Spleen (tissue), 11 donors: ENCODE results near the gene SRRM1. TPM values are rescaled to one million over a fixed set of nuclear protein-coding genes. Genes with fewer than 3 reads are reported as not detected.

Source experiments
- DNase-seq: peaks from one replicate; pipeline ENCODE4 v3.0.0-alpha.2; 2020
- H3K27ac ChIP-seq, 8 donors: fragments of 200-600 bp; sonication (generic) in 7 of 8; 1 replicate in 4 of 8; 2 replicates in 4 of 8; pipeline versions ENCODE4 v1.5.0 to v1.8.0; 2016 to 2021; ENCODE audit warnings: inconsistent platforms in 4 of 8, mild to moderate bottlenecking in 4 of 8, moderate library complexity in 1 of 8
- H3K27me3 ChIP-seq, 7 donors: fragments of 200-600 bp; sonication (generic) in 6 of 7; replicated peaks in 1 of 7; 1 replicate in 4 of 7; 2 replicates in 3 of 7; pipeline versions ENCODE4 v1.5.0 to v1.8.0; 2016 to 2021; ENCODE audit warnings: inconsistent platforms in 3 of 7, mild to moderate bottlenecking in 1 of 7
- H3K36me3 ChIP-seq, 6 donors: fragments of 200-600 bp; sonication (generic) in 5 of 6; 1 replicate in 4 of 6; 2 replicates in 2 of 6; pipeline versions ENCODE4 v1.5.0 to v1.8.0; 2016 to 2021; ENCODE audit warnings: inconsistent platforms in 2 of 6
- H3K4me1 ChIP-seq, 6 donors: fragments of 200-600 bp; sonication (generic) in 5 of 6; 1 replicate in 3 of 6; 2 replicates in 3 of 6; pipeline versions ENCODE4 v1.5.0 to v1.8.0; 2016 to 2021; ENCODE audit warnings: inconsistent platforms in 3 of 6
- H3K4me3 ChIP-seq, 8 donors: fragments of 200-600 bp; sonication (generic) in 7 of 8; 1 replicate in 4 of 8; 2 replicates in 4 of 8; pipeline versions ENCODE4 v1.5.0 to v1.8.0; 2016 to 2021; ENCODE audit warnings: inconsistent platforms in 4 of 8, mild to moderate bottlenecking in 4 of 8, moderate library complexity in 2 of 8
- H3K9me3 ChIP-seq, 8 donors: fragments of 200-600 bp; sonication (generic) in 7 of 8; 1 replicate in 4 of 8; 2 replicates in 4 of 8; pipeline versions ENCODE4 v1.5.0 to v1.8.0; 2016 to 2021; ENCODE audit warnings: inconsistent platforms in 4 of 8
- POLR2A ChIP-seq, 3 donors: fragments of 450-650 bp; IDR thresholded peaks; one replicate each; pipeline ENCODE4 v1.5.1; 2017; ENCODE audit warnings: antibody characterized with exemption in 3 of 3, mild to moderate bottlenecking in 1 of 3
- POLR2AphosphoS5 ChIP-seq, 3 donors: sonication (generic); formaldehyde crosslinking; IDR thresholded peaks; one replicate each; pipeline ENCODE4 v1.5.1; 2017; ENCODE audit warnings: antibody characterized with exemption in 3 of 3
- WGBS, 5 donors: extraction: QIAGEN DNeasy Blood & Tissue Kit in 3 of 5; methylation state at CpG; one replicate each; pipeline versions ENCODE4 v1.1.5 to v1.1.7; 2013 to 2018; 5-methylcytosine and 5-hydroxymethylcytosine counted together
- intact Hi-C: fragments of 100-400 bp; cut with DNase I; formaldehyde crosslinking; loops from one replicate; pipeline ENCODE4 v1.15.0; 2023; ENCODE audit warnings: low total_unique reads
- polyA plus RNA-seq, 3 donors: library from polyadenylated mRNA; stranded (reverse); fragments of 200-250 nt; gene quantifications; one replicate each; pipeline ENCODE4 v1.2.1, GENCODE V29; 2013
- total RNA-seq, 7 donors: library from RNA; depleted of rRNA in 3 of 7; stranded (reverse); fragments of >200 nt in 3 of 7; fragmentation: NEBNext Ultra II Directional in 4 of 7; extraction: Animal tissue kit (Norgen Biotek cat#: 25700) in 4 of 7; gene quantifications; one replicate each; pipeline versions ENCODE4 v1.1.0 to v1.2.1, GENCODE V29; 2016 to 2021
- TF ChIP-seq, protein P1 (sequence below), 11 experiments: fragments of 200-600 bp in 7 of 11; fragments of 450-650 bp in 4 of 11; sonication (generic) in 4 of 11; IDR thresholded peaks in 8 of 11; conservative IDR thresholded peaks in 3 of 11; 1 replicate in 7 of 11; 2 replicates in 4 of 11; pipeline versions ENCODE4 v1.4.0 to v1.8.0; 2016 to 2021; ENCODE audit warnings: antibody characterized with exemption in 11 of 11, inconsistent platforms in 4 of 11, mild to moderate bottlenecking in 1 of 11
- donor health status: healthy with polysubstance abuse.
- donor health status: DM: no; HTN: no; CAD: no; lungs with moderate emphysema.
- donor health status: DM: no; HTN: no; CAD: no.
- donor health status: Bipolar disorder and iron deficiency.
- donor health status: healthy.
- donor health status: DM: no; HTN: no; CAD: no.
- donor health status: DM: yes; HTN: yes; CAD: no.

Gene SRRM1
- total and polyA plus RNA-seq, 10 donors = 25.6 to 169 (median 134) TPM

- Histone ChIP-seq H3K4me3 (no peak overlapping the region), H3K27me3 (no peaks in the 10 kb centered on the region), H3K4me1 (peaks cover 17 to 43% (median 27%) of the 10 kb centered on the region in 6 donors), H3K9me3 (no peaks in the 10 kb centered on the region), H3K36me3 (peaks cover 9 to 90% (median 82%) of the 10 kb centered on the region in 6 donors), H3K27ac (no peak overlapping the region)
- TF ChIP-seq, protein P1, sequence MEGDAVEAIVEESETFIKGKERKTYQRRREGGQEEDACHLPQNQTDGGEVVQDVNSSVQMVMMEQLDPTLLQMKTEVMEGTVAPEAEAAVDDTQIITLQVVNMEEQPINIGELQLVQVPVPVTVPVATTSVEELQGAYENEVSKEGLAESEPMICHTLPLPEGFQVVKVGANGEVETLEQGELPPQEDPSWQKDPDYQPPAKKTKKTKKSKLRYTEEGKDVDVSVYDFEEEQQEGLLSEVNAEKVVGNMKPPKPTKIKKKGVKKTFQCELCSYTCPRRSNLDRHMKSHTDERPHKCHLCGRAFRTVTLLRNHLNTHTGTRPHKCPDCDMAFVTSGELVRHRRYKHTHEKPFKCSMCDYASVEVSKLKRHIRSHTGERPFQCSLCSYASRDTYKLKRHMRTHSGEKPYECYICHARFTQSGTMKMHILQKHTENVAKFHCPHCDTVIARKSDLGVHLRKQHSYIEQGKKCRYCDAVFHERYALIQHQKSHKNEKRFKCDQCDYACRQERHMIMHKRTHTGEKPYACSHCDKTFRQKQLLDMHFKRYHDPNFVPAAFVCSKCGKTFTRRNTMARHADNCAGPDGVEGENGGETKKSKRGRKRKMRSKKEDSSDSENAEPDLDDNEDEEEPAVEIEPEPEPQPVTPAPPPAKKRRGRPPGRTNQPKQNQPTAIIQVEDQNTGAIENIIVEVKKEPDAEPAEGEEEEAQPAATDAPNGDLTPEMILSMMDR (IDR thresholded peaks at IDR 0.05 in 8 of 11, conservative IDR thresholded peaks at IDR 0.05 in 3 of 11) = no peak
- TF ChIP-seq POLR2A (IDR thresholded peaks at IDR 0.05) (no peak), POLR2AphosphoS5 (IDR thresholded peaks at IDR 0.05) (no peak)
- intact Hi-C loops = no loop called here
- WGBS, 5 donors = 89 to 94% (median 93%) methylated on average over 5 of the region's 5 CpGs
- no peak for DNase-seq
Measured at GRCh38 chr1:24648919-24649318, 5.8 kb downstream of the SRRM1 start.

DNA sequence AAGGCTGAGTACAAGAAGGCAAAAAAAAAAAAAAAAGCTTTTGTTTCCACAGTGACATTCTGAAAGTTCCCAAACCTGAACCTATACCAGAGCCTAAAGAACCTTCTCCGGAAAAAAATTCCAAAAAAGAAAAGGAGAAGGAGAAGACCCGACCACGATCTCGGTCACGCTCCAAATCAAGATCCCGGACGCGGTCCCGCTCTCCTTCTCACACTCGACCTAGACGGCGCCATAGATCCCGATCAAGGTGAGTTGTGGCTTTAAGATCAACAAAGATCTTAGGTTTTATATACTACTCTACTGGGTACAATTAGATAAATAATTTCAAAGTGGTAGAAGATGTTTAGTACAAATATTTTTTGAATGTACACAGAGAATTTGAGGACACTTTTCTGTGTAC lies 9.3 kb downstream of the SRRM1 start:
- Histone ChIP-seq H3K36me3 (peaks cover 6 to 100% (median 100%) of the 10 kb centered on the region in 6 donors), H3K4me3 (no peak overlapping the region), H3K4me1 (peaks cover 0 to 31% (median 2%) of the 10 kb centered on the region in 6 donors), H3K9me3 (no peaks in the 10 kb centered on the region), H3K27ac (no peak overlapping the region), H3K27me3 (no peaks in the 10 kb centered on the region)
- intact Hi-C loops = no loop called here
- 94 to 99% (median 96%) methylated on average over 13 of the region's 13 CpGs for WGBS, 5 donors
- DNase-seq = no peak
- TF ChIP-seq, protein P1 (IDR thresholded peaks at IDR 0.05 in 8 of 11, conservative IDR thresholded peaks at IDR 0.05 in 3 of 11) = no peak
- TF ChIP-seq POLR2A (IDR thresholded peaks at IDR 0.05) = no peak
- TF ChIP-seq POLR2AphosphoS5 (IDR thresholded peaks at IDR 0.05) = no peak

DNA sequence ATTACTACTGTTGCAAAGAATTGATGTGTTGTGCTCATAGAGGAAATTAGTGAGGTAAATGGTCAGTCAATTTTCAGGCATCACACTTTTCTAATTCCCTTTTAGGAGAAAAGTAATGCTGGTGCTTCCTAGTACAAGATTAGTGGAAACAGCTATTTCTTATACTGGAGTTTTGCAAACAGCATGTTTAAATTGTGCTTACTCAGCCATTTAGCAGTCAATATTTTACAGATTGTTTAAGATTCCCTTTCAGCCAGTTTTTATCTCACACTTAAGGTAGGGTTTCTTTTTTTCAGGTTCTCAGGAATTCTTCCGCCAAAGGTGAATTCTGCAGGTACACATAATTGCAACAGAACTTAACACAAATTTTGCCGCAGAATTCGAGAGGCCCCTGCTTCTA lies 10.9 kb downstream of the SRRM1 start:
- WGBS, 5 donors = 94 to 99% (median 96%) methylated on average over 3 of the region's 3 CpGs
- TF ChIP-seq POLR2AphosphoS5 (IDR thresholded peaks at IDR 0.05) (no peak), POLR2A (IDR thresholded peaks at IDR 0.05) (no peak)
- TF ChIP-seq, protein P1 (IDR thresholded peaks at IDR 0.05 in 8 of 11, conservative IDR thresholded peaks at IDR 0.05 in 3 of 11) = no peak
- Histone ChIP-seq H3K27me3 (no peaks in the 10 kb centered on the region), H3K9me3 (no peaks in the 10 kb centered on the region), H3K4me1 (peaks cover 0 to 27% (median 0%) of the 10 kb centered on the region in 6 donors), H3K4me3 (no peak overlapping the region), H3K27ac (no peak overlapping the region), H3K36me3 (peaks cover 6 to 100% (median 100%) of the 10 kb centered on the region in 6 donors)
- no peak for DNase-seq
- intact Hi-C loops = no loop called here

DNA sequence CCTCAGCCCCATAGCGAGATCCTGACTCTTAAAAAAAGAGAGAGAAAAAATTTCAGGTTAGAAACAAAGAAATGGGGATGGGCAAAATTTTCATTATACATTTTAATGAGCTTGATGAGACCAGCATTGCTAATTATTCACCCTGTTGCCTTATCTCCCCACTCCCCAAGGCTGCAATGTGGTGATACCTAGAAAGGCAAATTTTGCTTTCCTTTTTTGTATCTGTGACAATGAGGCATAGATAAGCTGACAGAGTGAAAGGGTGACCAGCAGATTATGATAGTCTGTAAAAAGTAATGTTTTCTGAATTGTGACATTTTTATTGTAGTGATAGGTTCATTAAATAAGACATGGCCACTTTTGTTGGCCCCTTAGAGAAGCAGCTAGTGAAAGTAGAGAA lies 12.9 kb downstream of the SRRM1 start:
- no peaks in the 10 kb centered on the region for H3K27me3 ChIP-seq
- H3K36me3 ChIP-seq = peaks cover 6 to 100% (median 98%) of the 10 kb centered on the region in 6 donors
- H3K4me3 ChIP-seq = no peak overlapping the region
- H3K27ac ChIP-seq = no peak overlapping the region
- H3K9me3 ChIP-seq = no peaks in the 10 kb centered on the region
- intact Hi-C loops = no loop called here
- H3K4me1 ChIP-seq = peaks cover 0 to 37% (median 0%) of the 10 kb centered on the region in 6 donors
- TF ChIP-seq POLR2A (IDR thresholded peaks at IDR 0.05) (no peak), POLR2AphosphoS5 (IDR thresholded peaks at IDR 0.05) (no peak)
- TF ChIP-seq, protein P1 (IDR thresholded peaks at IDR 0.05 in 8 of 11, conservative IDR thresholded peaks at IDR 0.05 in 3 of 11) = no peak
- WGBS, 5 donors = 65 to 86% (median 76%) methylated on average over 1 of the region's 1 CpG
- no peak for DNase-seq
